ENCODE data around the gene CACNA1G. TPM values are rescaled to one million over a fixed set of nuclear protein-coding genes. Genes with fewer than 3 reads are reported as not detected.

Gene CACNA1G
- total RNA-seq, 1 experiment from 2014 or later: 6.7 TPM

DNA sequence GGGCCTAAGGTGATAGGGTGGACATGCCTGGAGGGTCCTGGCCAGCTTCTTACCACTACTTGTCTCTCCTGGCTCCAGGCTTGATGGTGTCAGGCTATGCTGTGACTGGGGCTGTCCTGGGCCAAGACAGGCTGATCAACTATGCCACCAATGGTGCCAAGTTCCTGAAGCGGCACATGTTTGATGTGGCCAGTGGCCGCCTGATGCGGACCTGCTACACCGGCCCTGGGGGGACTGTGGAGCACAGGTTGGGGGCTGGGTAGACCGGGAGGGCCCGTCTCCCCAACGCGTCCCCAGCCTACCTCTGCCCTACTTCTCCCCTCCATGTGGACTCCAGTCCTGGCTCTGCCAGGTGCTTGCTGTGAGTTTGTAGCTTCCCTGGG lies 9.1 kb upstream of the CACNA1G start:
- no peaks in the 10 kb centered on the region for H3K9me3 Mint-ChIP-seq
- H3K4me1 Mint-ChIP-seq: peaks cover 6% of the 10 kb centered on the region; the same call in 1 of the 2 replicates
- peaks cover 3% of the 10 kb centered on the region for H3K27me3 Mint-ChIP-seq (ENCODE audit: low read depth)
- DNase-seq (ENCODE audit: low spot score) (no peak), ATAC-seq (no peak)
- TF ChIP-seq ZNF425 (CRISPR knock-in tag; conservative IDR thresholded peaks at IDR 0.05): no peak
- TF ChIP-seq ZNF121 (CRISPR knock-in tag; IDR thresholded peaks at IDR 0.05): no peak
- no peak for TF ChIP-seq ZNF263 (CRISPR knock-in tag; IDR thresholded peaks at IDR 0.05; ENCODE audit: low read depth)
- TF ChIP-seq, protein P1, sequence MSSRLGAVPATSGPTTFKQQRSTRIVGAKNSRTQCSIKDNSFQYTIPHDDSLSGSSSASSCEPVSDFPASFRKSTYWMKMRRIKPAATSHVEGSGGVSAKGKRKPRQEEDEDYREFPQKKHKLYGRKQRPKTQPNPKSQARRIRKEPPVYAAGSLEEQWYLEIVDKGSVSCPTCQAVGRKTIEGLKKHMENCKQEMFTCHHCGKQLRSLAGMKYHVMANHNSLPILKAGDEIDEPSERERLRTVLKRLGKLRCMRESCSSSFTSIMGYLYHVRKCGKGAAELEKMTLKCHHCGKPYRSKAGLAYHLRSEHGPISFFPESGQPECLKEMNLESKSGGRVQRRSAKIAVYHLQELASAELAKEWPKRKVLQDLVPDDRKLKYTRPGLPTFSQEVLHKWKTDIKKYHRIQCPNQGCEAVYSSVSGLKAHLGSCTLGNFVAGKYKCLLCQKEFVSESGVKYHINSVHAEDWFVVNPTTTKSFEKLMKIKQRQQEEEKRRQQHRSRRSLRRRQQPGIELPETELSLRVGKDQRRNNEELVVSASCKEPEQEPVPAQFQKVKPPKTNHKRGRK (CRISPR knock-in tag; IDR thresholded peaks at IDR 0.05; ENCODE audit: borderline replicate concordance): no peak
- TF ChIP-seq, protein P2, sequence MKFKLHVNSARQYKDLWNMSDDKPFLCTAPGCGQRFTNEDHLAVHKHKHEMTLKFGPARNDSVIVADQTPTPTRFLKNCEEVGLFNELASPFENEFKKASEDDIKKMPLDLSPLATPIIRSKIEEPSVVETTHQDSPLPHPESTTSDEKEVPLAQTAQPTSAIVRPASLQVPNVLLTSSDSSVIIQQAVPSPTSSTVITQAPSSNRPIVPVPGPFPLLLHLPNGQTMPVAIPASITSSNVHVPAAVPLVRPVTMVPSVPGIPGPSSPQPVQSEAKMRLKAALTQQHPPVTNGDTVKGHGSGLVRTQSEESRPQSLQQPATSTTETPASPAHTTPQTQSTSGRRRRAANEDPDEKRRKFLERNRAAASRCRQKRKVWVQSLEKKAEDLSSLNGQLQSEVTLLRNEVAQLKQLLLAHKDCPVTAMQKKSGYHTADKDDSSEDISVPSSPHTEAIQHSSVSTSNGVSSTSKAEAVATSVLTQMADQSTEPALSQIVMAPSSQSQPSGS (CRISPR knock-in tag; IDR thresholded peaks at IDR 0.05; ENCODE audit: borderline replicate concordance, low read depth): no peak
- TF ChIP-seq HMGXB4 (CRISPR knock-in tag; IDR thresholded peaks at IDR 0.05): no peak
- no peak for TF ChIP-seq ZMAT4 (CRISPR knock-in tag; IDR thresholded peaks at IDR 0.05)
- TF ChIP-seq ZNF416 (CRISPR knock-in tag; IDR thresholded peaks at IDR 0.05): no peak
- TF ChIP-seq, protein P3, sequence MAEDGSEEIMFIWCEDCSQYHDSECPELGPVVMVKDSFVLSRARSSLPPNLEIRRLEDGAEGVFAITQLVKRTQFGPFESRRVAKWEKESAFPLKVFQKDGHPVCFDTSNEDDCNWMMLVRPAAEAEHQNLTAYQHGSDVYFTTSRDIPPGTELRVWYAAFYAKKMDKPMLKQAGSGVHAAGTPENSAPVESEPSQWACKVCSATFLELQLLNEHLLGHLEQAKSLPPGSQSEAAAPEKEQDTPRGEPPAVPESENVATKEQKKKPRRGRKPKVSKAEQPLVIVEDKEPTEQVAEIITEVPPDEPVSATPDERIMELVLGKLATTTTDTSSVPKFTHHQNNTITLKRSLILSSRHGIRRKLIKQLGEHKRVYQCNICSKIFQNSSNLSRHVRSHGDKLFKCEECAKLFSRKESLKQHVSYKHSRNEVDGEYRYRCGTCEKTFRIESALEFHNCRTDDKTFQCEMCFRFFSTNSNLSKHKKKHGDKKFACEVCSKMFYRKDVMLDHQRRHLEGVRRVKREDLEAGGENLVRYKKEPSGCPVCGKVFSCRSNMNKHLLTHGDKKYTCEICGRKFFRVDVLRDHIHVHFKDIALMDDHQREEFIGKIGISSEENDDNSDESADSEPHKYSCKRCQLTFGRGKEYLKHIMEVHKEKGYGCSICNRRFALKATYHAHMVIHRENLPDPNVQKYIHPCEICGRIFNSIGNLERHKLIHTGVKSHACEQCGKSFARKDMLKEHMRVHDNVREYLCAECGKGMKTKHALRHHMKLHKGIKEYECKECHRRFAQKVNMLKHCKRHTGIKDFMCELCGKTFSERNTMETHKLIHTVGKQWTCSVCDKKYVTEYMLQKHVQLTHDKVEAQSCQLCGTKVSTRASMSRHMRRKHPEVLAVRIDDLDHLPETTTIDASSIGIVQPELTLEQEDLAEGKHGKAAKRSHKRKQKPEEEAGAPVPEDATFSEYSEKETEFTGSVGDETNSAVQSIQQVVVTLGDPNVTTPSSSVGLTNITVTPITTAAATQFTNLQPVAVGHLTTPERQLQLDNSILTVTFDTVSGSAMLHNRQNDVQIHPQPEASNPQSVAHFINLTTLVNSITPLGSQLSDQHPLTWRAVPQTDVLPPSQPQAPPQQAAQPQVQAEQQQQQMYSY (CRISPR knock-in tag; IDR thresholded peaks at IDR 0.05): no peak
- no peak for TF ChIP-seq RORB (CRISPR knock-in tag; IDR thresholded peaks at IDR 0.05)
- TF ChIP-seq TCF7 (CRISPR knock-in tag; IDR thresholded peaks at IDR 0.05; ENCODE audit: low read depth): no peak
- TF ChIP-seq, protein P4, sequence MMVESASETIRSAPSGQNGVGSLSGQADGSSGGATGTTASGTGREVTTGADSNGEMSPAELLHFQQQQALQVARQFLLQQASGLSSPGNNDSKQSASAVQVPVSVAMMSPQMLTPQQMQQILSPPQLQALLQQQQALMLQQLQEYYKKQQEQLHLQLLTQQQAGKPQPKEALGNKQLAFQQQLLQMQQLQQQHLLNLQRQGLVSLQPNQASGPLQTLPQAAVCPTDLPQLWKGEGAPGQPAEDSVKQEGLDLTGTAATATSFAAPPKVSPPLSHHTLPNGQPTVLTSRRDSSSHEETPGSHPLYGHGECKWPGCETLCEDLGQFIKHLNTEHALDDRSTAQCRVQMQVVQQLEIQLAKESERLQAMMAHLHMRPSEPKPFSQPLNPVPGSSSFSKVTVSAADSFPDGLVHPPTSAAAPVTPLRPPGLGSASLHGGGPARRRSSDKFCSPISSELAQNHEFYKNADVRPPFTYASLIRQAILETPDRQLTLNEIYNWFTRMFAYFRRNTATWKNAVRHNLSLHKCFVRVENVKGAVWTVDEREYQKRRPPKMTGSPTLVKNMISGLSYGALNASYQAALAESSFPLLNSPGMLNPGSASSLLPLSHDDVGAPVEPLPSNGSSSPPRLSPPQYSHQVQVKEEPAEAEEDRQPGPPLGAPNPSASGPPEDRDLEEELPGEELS (CRISPR knock-in tag; IDR thresholded peaks at IDR 0.05): no peak
- TF ChIP-seq ZNF317 (CRISPR knock-in tag; IDR thresholded peaks at IDR 0.05; ENCODE audit: borderline replicate concordance, low read depth): no peak
- no peak for TF ChIP-seq GABPB1 (CRISPR knock-in tag; IDR thresholded peaks at IDR 0.05)
- no peak for TF ChIP-seq SMAD3 (CRISPR knock-in tag; IDR thresholded peaks at IDR 0.05; ENCODE audit: borderline replicate concordance)
- no peak for TF ChIP-seq IRF2 (CRISPR knock-in tag; IDR thresholded peaks at IDR 0.05; ENCODE audit: borderline replicate concordance, low read depth)
- no peak for TF ChIP-seq ZNF396 (CRISPR knock-in tag; IDR thresholded peaks at IDR 0.05; ENCODE audit: borderline replicate concordance)
- ChIA-PET CTCF (interaction anchor here (0.7 to 5.6 kb wide), 55 partner anchors 10 to 675 kb away, joined by 3 to 313 read pairs (median 6); partner anchors contain the start of genes ABCC3, CACNA1G, EPN3 and LRRC59), POLR2A (interaction anchor here (0.9 to 1.5 kb wide), 6 partner anchors 9 to 316 kb away, joined by 3 to 16 read pairs (median 4); partner anchors contain the start of genes CACNA1G and TOB1)
- no peak overlapping the region for H3K27ac Mint-ChIP-seq
- no peaks in the 10 kb centered on the region for H3K36me3 Mint-ChIP-seq
- no peak overlapping the region for H3K4me3 Mint-ChIP-seq
